Activated T-helper 2 cell treated with anti-CD3 and anti-CD28 coated beads, Interferon-gamma antibody, Interleukin-2, Interleukin-4, amounts not matched to agents 10 μg/mL and 5 μg/mL and 100 μg/mL, durations not matched to agents 14 hours and 24 hours and 36 hours (primary cell): ENCODE results near the gene ADARB1. TPM values are rescaled to one million over a fixed set of nuclear protein-coding genes. Genes with fewer than 3 reads are reported as not detected.
A peak's percentile ranks its signal among the peaks of the same experiment; 100 is the strongest.

Source experiments
- DNase-seq: peaks from one replicate; pipeline ENCODE4 v3.0.0; 2021; ENCODE audit warnings: low spot score
- H3K27ac Mint-ChIP-seq: one replicate; pipeline ENCODE4 v1.8.0; 2021; ENCODE audit warnings: mixed read lengths
- H3K27me3 Mint-ChIP-seq: one replicate; pipeline ENCODE4 v1.8.0; 2021; ENCODE audit warnings: low read depth, mixed read lengths
- H3K36me3 Mint-ChIP-seq: one replicate; pipeline ENCODE4 v1.8.0; 2021; ENCODE audit warnings: low read depth, mixed read lengths
- H3K4me1 Mint-ChIP-seq: one replicate; pipeline ENCODE4 v1.8.0; 2021; ENCODE audit warnings: low read depth, mixed read lengths
- H3K4me3 Mint-ChIP-seq: one replicate; pipeline ENCODE4 v1.8.0; 2021; ENCODE audit warnings: low read depth, mild to moderate bottlenecking, moderate library complexity, mixed read lengths
- H3K9me3 Mint-ChIP-seq: one replicate; pipeline ENCODE4 v1.8.0; 2021; ENCODE audit warnings: mixed read lengths
- intact Hi-C: fragments of 100-400 bp; cut with micrococcal nuclease; formaldehyde crosslinking; loops from one replicate; pipeline ENCODE4 v1.15.1; 2023
- total RNA-seq: library from RNA; stranded (reverse); gene quantifications from 2 replicates; pipeline ENCODE4 v1.2.3, GENCODE V29; 2022

The ADARB1 gene
- total RNA-seq, 1 donor from 2014 or later = 25.8 TPM

DNA sequence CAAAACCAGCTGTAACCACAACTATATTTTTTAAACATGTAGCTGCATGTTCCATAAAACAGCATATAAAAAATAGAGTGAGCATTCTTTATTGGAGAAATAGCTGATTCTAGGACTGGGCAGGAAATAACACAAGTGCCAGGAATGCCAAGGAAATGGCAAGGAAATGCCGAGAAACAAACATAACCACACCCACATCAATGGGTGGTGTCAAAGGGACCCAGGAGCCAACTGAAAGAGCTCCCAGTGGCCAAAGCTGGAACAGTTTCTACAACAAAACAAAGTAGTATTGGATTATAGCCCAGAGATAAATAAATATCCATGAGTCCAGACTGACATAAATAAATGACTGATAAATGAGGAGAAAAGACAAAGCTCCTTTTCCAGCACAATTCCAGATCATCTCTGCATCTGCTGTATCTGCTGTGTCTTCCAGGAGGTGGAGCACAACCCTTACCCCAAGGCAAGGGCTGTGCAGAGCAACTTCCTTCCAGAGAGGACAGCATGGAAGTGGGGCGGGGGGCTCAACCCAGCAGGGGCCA is 28.1 kb downstream of the ADARB1 start:
- Mint-ChIP-seq H3K4me1 (peaks cover 49% of the 10 kb centered on the region), H3K27ac (no peak overlapping the region), H3K9me3 (no peaks in the 10 kb centered on the region), H3K36me3 (peaks cover 11% of the 10 kb centered on the region), H3K4me3 (no peak overlapping the region), H3K27me3 (no peaks in the 10 kb centered on the region)
- intact Hi-C loops = no loop called here
- DNase-seq = no peak

DNA sequence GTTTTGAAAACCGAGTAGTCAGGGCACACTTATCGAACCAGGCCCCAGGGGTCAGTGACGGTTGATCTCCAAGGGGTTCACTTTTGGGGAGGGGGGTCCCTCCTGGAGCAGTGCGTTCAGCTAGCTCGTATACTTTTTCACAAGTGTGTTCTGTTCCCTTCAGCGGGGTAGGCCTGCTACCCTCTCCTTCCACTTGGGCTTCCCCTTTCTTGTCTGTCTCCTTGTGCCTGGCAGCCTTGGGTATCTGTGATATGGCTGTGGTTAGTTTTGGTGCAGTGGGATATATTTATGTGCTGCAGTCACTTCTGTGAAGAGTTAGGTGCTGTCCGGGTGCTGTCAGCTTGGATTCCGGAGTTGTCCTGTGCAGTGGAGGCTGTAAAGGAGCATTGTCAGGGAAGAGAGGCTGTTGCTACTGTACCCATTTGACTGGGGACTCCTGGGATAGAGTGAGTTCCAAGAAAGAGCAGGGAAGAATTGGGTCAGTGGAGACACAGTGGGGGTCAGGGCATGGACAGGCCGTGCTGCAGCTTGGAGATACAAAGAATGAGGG is 29.7 kb downstream of the ADARB1 start:
- Mint-ChIP-seq H3K27ac (no peak overlapping the region), H3K4me1 (peaks cover 52% of the 10 kb centered on the region), H3K4me3 (no peak overlapping the region), H3K27me3 (no peaks in the 10 kb centered on the region), H3K9me3 (no peaks in the 10 kb centered on the region), H3K36me3 (peaks cover 14% of the 10 kb centered on the region)
- intact Hi-C loops = loop anchor here (2.0 kb wide), 1 partner anchor 17 kb away; no protein-coding TSS in a partner anchor
- no peak for DNase-seq

DNA sequence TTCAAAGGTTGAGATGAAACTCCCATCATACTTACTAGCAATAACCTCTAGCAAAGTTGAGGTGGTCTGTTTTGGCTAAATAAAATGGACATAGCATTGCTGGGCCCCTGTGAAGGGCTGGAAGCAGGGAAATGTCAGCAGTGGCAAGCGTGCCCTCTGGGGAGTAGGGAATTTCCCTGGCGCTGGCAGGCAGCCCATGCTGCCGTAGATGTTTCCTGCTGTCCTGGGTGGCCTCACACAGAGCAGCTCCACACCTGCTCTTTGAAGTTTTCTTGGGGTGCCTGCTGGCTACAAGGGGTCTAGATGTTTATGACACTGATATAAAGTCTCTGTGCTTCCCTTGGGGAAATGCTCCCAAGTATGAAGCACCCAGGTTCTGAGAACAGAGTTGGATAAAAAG is 30.2 kb downstream of the ADARB1 start:
- DNase-seq = no peak
- no peak overlapping the region for H3K27ac Mint-ChIP-seq
- no peak overlapping the region for H3K4me3 Mint-ChIP-seq
- H3K36me3 Mint-ChIP-seq = peaks cover 14% of the 10 kb centered on the region
- no peaks in the 10 kb centered on the region for H3K9me3 Mint-ChIP-seq
- no peaks in the 10 kb centered on the region for H3K27me3 Mint-ChIP-seq
- intact Hi-C loops = loop anchor here (2.0 kb wide), 1 partner anchor 18 kb away; no protein-coding TSS in a partner anchor
- peaks cover 57% of the 10 kb centered on the region for H3K4me1 Mint-ChIP-seq

DNA sequence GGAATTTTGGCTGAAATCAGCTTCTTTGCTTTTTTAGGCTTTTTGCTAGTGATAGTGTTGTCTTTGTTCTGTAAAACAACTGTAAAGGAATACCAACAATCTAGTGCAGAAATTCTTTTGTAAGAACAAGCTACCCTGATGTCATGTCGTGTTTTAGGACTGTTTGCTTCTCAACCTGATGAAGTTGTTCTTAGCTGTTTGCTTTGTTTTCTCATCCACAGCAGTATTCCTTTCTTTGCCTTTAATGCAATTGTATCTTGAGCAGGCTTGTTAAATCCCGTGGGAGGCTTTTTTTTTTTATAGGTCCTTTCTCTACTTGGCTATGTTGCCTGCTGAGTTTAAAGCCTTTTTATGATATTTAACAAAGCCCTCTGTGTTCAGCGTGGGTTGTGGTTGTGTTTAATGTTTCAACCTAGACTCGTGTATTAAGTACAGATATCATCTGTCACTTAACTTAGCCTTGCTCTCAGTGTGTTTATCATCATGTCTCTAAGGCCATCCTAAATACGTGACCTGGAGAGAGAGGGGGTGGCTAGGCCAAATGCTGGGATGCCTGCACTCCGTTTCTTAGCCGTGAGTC is 31.6 kb downstream of the ADARB1 start:
- Mint-ChIP-seq H3K27me3 (no peaks in the 10 kb centered on the region), H3K36me3 (peaks cover 14% of the 10 kb centered on the region), H3K27ac (no peak overlapping the region), H3K9me3 (no peaks in the 10 kb centered on the region), H3K4me3 (peak overlapping the region; percentile 18), H3K4me1 (peaks cover 69% of the 10 kb centered on the region)
- intact Hi-C loops = loop anchor here (2.0 kb wide), 1 partner anchor 19 kb away; no protein-coding TSS in a partner anchor
- DNase-seq = no peak

DNA sequence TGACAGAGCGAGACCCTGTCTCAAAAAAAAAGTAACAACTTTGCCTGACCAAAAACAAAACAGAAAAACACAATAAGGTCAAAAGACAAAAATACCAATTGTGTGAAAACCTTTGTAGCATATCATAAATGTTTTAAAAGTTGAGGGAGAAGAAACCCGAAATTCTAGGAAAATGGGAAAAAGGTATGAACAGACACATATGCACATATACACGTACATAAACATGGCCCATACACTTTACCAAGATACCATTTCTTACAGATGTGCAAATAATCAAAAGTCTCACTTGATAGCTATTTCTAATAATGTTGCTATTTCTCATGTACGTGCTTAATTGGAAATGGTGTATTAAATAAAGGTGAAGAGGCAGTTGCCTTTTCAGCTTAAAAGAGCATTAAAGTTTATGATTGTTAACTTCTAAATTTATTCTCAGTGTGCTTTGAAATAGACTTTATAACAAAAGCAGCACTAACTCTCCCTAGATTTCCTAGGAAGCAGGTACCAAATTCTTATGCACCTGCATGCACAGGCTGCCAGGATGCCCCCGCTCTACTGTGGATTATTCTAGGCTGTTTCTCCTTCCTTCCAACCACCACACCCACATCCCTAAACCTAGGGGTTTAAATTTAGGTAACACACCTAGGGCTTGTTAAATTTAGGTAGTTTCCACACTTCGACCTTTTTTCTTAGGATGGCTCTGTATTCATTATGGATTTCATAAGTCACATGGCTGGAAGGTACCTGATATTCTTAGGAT is 33.8 kb downstream of the ADARB1 start:
- peaks cover 12% of the 10 kb centered on the region for H3K36me3 Mint-ChIP-seq
- intact Hi-C loops = loop anchor here (2.0 kb wide), 1 partner anchor 29 kb away; no protein-coding TSS in a partner anchor

DNA sequence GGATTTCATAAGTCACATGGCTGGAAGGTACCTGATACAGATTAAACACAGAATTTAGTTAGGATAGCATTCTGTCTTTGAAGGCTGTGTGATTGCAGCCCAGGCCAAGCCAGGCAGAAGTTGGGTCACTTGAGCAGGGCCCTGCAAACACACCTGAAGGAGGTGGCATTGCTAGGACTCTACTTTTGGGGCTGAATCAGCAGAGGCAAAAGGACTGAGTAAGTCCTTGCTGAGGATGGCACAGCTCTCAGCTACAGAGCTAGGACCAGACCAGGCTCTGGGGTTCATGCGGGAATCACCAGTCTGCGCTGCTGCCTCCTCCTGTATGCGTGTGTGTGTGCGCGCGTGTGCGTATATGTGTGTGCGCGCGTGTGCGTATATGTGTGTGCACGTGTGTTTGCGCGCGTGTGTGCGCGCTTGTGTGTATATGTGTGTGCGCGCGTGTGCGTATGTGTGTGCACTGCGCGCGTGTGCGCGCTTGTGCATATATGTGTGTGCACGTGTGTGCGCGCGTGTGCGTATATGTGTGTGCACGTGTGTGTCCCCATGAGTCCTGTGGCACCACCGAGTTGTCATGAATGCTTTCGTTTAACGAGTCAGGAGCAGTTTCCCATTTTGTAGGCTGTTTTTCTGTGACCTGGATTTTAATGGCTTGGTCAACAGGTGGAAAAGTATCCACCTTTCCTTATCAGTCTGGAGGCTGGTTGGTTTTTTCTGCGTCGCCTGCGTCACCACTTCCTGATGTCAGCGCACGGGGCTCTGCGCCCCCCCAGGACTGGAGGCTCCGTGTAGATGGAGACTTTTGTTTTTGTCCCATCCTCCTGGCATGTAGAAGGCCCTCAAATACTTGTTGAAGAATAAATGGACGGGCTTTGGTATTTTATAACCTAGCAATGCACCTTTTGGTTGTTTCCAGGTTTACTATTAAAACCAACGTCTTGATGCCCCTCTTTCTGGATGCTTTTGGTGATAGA is 34.7 kb downstream of the ADARB1 start:
- Mint-ChIP-seq H3K4me1 (peaks cover 71% of the 10 kb centered on the region), H3K27ac (no peak overlapping the region), H3K36me3 (peaks cover 12% of the 10 kb centered on the region), H3K27me3 (no peaks in the 10 kb centered on the region), H3K9me3 (no peaks in the 10 kb centered on the region), H3K4me3 (peak overlapping the region; percentile 38)
- no peak for DNase-seq
- intact Hi-C loops = loop anchor here (2.0 kb wide), 1 partner anchor 30 kb away; no protein-coding TSS in a partner anchor

More for the DNA sequence above, 33.8 kb downstream of the ADARB1 start:
- Mint-ChIP-seq H3K4me1 (peaks cover 76% of the 10 kb centered on the region), H3K27ac (no peak overlapping the region), H3K9me3 (no peaks in the 10 kb centered on the region), H3K27me3 (no peaks in the 10 kb centered on the region), H3K4me3 (no peak overlapping the region)
- DNase-seq = no peak

DNA sequence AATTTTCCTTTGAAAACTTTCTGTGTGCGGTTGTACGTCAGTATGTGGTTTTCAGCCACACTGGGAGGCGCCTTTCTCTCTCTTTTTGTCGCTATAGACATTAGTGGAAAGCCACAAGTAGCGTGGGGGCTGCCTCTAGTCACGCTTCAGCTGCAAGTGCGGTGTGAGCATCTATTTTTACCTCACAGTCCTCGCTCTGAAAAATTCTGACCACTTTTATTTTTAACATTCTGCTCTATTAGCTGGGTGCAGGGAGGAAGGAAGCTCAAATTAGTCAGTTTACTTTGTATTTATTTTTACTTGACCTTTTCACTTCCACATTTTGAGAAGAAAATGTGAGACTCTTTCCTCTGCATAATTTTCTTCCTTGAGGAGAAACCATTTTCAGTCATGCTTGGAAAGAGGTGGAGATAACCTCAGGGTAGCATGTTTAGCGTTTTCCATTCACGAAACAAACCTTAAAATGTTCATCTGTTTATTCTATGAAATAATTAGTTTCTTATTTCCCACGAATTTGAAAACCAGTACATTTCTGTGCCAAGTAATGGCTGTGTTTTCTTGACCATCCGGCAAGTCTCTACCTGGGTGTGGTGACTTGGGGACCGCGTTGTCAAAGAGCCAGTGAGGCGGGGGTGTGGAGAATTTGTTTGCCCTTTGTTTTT is 35.6 kb downstream of the ADARB1 start:
- Mint-ChIP-seq H3K27ac (peak overlapping the region; percentile 44), H3K36me3 (peaks cover 11% of the 10 kb centered on the region), H3K27me3 (no peaks in the 10 kb centered on the region), H3K4me1 (peaks cover 66% of the 10 kb centered on the region), H3K9me3 (no peaks in the 10 kb centered on the region), H3K4me3 (peak overlapping the region; percentile 75)
- intact Hi-C loops = loop anchor here (2.0 kb wide), 1 partner anchor 31 kb away; no protein-coding TSS in a partner anchor
- peak; percentile 24 for DNase-seq

DNA sequence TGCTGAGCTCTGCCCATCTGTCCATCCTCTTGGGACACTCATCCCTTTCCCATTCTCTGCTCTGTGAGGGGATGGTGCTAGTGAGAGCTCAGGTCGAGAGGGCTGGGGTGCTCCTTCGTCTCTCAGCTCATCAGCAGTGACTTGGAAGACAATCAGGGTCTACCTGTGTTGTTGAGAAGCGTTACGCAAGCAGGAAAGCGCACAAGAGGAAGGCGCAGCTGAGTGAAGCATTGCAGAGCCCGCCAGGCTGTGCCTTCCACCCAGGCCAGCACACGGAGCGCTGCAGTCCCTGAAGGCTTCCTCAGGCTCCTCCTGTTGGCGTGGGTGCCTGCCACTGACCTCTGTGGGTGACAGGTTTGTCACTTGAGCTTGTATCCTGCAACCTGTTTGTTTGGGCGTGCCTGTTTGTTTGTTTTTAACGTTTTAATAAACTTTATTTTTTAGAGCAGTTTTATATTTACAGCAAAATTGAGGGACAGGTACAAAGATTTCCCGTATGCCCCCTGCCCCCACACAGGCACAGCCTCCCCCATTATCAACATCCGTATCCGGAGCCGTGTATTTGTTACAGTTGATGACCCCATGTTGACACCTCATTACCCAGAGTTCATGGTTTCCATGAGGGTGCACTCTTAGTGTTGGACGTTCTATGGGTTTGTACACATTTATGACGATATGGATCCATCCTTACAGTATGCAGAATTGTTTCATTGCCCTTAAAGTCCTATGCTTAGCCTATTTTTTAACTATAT is 36.7 kb downstream of the ADARB1 start:
- intact Hi-C loops = no loop called here
- no peaks in the 10 kb centered on the region for H3K9me3 Mint-ChIP-seq
- H3K36me3 Mint-ChIP-seq = peaks cover 6% of the 10 kb centered on the region
- H3K4me1 Mint-ChIP-seq = peaks cover 60% of the 10 kb centered on the region
- peak overlapping the region; percentile 37 for H3K4me3 Mint-ChIP-seq
- H3K27ac Mint-ChIP-seq = no peak overlapping the region
- no peak for DNase-seq
- H3K27me3 Mint-ChIP-seq = no peaks in the 10 kb centered on the region

DNA sequence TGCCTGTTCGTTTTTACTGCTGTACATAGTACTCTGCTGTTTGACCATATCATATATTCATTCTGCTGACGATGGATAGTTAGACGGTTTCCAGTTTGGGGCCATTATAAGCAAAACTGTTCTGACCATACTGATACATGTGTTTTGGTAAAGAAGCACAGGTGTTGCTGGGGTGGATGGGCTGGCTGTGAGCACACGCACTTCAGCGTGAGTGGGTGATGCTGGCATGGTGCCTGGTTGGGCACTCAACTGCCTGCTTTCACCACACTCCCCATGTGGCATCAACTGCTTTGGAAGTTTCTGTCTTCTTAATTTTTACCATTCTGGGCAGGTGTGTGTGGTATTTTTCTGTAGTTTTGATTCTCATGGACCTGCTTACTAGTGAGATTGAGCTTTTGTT is 37.3 kb downstream of the ADARB1 start:
- H3K9me3 Mint-ChIP-seq = no peaks in the 10 kb centered on the region
- no peak overlapping the region for H3K4me3 Mint-ChIP-seq
- no peak for DNase-seq
- peaks cover 56% of the 10 kb centered on the region for H3K4me1 Mint-ChIP-seq
- H3K27ac Mint-ChIP-seq = no peak overlapping the region
- H3K36me3 Mint-ChIP-seq = peaks cover 9% of the 10 kb centered on the region
- intact Hi-C loops = no loop called here
- H3K27me3 Mint-ChIP-seq = no peaks in the 10 kb centered on the region

DNA sequence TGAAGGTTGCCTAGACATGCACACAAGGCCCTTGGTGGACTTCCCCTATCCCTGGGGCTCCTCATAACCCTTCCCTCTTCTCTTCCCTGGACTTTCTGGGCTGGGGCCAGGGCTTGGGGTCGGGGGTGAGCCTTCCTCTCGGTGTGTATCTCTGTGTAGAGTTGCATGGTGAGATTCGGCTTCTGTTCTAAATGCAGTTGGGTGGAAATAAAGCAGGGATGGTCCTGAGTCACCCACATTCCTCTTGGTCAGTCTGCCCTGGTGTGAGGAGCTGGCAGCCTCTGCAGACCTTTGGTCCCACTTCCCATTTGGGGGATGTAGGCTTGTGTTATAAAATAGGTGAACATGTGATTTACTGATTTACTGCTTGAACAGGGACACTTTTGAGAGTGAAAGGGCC is 38.0 kb downstream of the ADARB1 start:
- no peaks in the 10 kb centered on the region for H3K9me3 Mint-ChIP-seq
- DNase-seq = no peak
- H3K27ac Mint-ChIP-seq = no peak overlapping the region
- H3K36me3 Mint-ChIP-seq = peaks cover 9% of the 10 kb centered on the region
- peaks cover 51% of the 10 kb centered on the region for H3K4me1 Mint-ChIP-seq
- no peaks in the 10 kb centered on the region for H3K27me3 Mint-ChIP-seq
- no peak overlapping the region for H3K4me3 Mint-ChIP-seq
- intact Hi-C loops = no loop called here

DNA sequence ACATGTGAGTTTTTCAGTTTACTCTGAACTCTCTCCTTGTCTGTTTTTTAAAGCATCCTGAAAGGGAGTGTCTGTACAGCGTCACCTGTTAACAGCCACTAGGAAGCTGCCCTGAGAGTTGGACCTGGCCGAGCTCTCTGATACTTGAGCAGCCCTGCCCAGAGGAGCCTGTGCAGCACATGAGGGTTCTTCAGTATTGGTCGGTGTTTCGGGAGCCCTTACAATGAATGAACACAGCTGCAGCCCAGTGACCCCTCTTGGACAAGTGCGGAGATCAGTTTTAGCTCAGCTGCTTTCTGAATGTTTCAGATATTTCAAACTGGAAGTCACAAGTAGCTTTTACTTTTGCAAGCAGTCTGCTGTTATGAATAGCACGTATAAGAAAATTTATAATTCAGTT is 39.2 kb downstream of the ADARB1 start:
- H3K4me1 Mint-ChIP-seq = peaks cover 48% of the 10 kb centered on the region

More for the DNA sequence above, 39.2 kb downstream of the ADARB1 start:
- intact Hi-C loops = no loop called here
- H3K27ac Mint-ChIP-seq = no peak overlapping the region
- H3K4me3 Mint-ChIP-seq = no peak overlapping the region
- H3K27me3 Mint-ChIP-seq = no peaks in the 10 kb centered on the region
- peaks cover 8% of the 10 kb centered on the region for H3K36me3 Mint-ChIP-seq
- DNase-seq = no peak
- no peaks in the 10 kb centered on the region for H3K9me3 Mint-ChIP-seq
